GM10248 (cell line): ENCODE data around the gene PPP2R2B.

ENCODE experiments used
- CTCF ChIA-PET: fragments of 300-600 bp; sonication (Branson Sonifier 250); formaldehyde crosslinking; extraction: SDS; loops from one replicate; lab custom pipeline; 2021; ENCODE audit warnings: antibody characterized with exemption; lab: Yijun Ruan, JAX
- POLR2A ChIA-PET: fragments of 350-650 bp; sonication (Branson Sonifier 250); formaldehyde crosslinking; extraction: SDS; loops from one replicate; lab custom pipeline; 2020; ENCODE audit warnings: antibody characterized with exemption; lab: Yijun Ruan, JAX
- DNase-seq: peaks from one replicate; pipeline ENCODE4 v3.0.0; 2012; ENCODE audit errors: extremely low spot score
- TF ChIP-seq, protein P1 (sequence below): IDR thresholded peaks from 2 replicates; pipeline ENCODE4 v1.5.1; 2012; ENCODE audit warnings: mild to moderate bottlenecking, low read depth; ENCODE audit errors: extremely low read depth, missing control alignments, control extremely low read depth

PPP2R2B gene

DNA sequence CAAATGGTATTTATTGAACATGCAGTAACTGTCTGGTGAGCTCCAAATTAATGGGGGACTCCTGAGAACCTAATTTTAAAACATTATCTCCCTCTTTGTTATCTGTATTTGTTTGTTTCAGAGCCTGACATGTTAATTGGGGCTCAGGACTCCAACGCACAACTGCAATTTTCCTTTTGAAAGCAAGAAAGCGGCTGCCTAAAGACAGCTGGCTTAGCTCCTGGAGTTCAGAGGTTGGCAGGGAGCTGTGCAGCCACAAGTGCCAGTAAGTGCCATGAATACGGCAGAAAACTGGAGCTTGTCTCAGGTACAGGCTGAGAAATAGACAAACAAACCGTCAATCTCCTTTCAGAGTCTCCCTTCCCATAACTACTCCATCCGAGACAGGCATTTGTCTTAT, 80.9 kb downstream of the PPP2R2B start:
- no peak for DNase-seq
- CTCF ChIA-PET: interaction anchor here (1.2 to 3.3 kb wide), 4 partner anchors 9 to 49 kb away, joined by 3 to 14 read pairs (median 4); no protein-coding TSS in a partner anchor
- TF ChIP-seq, protein P1, sequence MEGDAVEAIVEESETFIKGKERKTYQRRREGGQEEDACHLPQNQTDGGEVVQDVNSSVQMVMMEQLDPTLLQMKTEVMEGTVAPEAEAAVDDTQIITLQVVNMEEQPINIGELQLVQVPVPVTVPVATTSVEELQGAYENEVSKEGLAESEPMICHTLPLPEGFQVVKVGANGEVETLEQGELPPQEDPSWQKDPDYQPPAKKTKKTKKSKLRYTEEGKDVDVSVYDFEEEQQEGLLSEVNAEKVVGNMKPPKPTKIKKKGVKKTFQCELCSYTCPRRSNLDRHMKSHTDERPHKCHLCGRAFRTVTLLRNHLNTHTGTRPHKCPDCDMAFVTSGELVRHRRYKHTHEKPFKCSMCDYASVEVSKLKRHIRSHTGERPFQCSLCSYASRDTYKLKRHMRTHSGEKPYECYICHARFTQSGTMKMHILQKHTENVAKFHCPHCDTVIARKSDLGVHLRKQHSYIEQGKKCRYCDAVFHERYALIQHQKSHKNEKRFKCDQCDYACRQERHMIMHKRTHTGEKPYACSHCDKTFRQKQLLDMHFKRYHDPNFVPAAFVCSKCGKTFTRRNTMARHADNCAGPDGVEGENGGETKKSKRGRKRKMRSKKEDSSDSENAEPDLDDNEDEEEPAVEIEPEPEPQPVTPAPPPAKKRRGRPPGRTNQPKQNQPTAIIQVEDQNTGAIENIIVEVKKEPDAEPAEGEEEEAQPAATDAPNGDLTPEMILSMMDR: no peak

DNA sequence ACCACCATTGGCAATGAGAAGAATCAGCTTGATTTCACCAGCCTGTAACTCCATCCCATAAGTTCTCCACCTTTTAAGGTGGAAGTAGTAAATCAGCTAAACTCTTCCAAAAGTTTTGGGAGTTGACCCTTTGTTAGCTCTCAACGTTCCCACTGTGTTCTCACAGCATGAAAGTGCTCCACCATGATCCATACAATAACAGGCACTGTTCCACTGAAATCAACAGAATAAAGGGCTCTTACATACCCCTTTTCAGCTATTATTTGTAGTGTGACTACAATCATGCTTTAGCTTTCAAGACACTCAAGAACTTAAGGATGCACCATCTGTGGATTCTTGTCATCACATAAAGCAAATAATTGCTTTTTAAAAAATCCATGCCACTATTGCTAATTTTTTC, 81.6 kb downstream of the PPP2R2B start:
- CTCF ChIA-PET: interaction anchor here (1.2 to 3.3 kb wide), 2 partner anchors 9 to 10 kb away, joined by 6 to 14 read pairs; no protein-coding TSS in a partner anchor
- POLR2A ChIA-PET: no interaction called here
- DNase-seq: no peak
- TF ChIP-seq, protein P1: no peak

More for the DNA sequence above, 80.9 kb downstream of the PPP2R2B start:
- POLR2A ChIA-PET: no interaction called here

DNA sequence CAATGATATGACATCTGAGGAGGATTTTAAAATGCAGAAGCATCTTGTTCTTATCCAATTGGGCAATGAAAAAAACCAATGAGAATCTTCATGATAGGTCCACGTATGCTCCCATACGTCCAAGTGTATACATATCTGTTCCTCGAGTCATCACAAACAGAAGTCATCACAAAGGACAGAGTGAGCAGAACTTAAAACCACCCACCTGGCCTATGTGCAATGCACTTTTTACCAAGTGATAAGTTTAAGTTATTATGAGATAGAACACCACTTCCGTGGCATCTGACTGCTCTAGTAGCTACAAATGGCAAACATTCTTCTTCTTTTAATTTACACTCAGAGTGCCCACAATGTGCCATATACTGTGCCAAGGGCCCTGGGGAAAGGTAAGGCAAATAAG, 82.4 kb downstream of the PPP2R2B start:
- CTCF ChIA-PET: interaction anchor here (3.3 kb wide), 1 partner anchor 10 kb away, joined by 14 read pairs; no protein-coding TSS in a partner anchor

DNA sequence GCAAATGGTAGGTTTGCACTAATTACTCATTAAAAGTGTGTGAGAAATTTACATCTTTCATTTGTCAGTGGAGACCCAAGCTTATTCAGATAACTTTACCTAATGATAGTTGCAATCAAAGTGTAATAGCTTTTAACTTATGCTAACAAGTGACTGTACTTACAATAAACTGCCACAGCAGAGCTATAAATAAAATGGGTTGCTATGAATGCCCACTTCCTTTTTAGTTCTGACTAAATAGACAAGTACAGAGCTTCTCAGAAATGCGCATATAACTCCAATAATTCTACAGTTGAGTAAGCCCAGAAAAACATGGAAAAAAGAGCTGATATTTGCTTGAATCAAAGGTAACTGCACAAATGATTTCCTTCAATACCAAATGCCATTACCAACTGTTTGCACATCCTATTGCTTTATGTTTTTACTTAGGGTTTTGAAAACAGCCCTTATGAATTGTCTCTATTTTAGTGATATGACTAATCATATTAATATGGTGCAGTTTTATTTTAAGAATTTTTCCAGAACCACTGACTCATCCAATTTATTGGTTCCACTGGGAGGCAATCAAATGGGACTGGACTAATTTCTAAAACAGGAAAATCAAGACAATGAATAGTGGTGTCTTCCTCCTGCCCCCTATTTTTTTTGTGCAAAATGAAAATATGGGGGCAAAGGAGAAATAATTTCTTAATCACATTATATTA, 84.1 kb downstream of the PPP2R2B start:
- no peak for DNase-seq
- POLR2A ChIA-PET: no interaction called here
- CTCF ChIA-PET: interaction anchor here (1.0 to 1.1 kb wide), 2 partner anchors 9 to 46 kb away, joined by 3 to 4 read pairs; no protein-coding TSS in a partner anchor

More for the DNA sequence above, 82.4 kb downstream of the PPP2R2B start:
- POLR2A ChIA-PET: no interaction called here
- no peak for DNase-seq
- TF ChIP-seq, protein P1: no peak

DNA sequence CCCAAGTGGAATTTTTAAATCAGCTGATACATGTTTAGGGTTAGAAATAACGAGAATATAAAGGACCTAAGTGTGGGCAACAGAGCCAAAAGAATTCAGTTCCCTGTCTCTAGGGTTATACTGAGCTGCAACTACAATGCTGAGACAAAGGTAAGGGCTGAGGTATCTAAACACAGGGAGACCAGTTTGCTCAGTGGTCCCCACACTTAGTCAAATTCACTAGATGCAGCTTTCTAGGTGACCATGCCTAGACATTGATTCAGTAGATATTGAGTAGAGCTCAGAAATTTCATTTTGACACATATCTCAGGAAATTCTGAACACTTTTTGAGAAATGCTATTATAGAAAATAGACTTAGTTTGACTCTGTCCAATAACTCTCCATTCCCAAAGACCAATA, 84.8 kb downstream of the PPP2R2B start:
- TF ChIP-seq, protein P1: no peak
- no peak for DNase-seq
- ChIA-PET POLR2A (no interaction called here), CTCF (interaction anchor here (1.0 to 1.1 kb wide), 2 partner anchors 9 to 47 kb away, joined by 3 to 4 read pairs; no protein-coding TSS in a partner anchor)

More for the DNA sequence above, 84.1 kb downstream of the PPP2R2B start:
- TF ChIP-seq, protein P1: no peak

DNA sequence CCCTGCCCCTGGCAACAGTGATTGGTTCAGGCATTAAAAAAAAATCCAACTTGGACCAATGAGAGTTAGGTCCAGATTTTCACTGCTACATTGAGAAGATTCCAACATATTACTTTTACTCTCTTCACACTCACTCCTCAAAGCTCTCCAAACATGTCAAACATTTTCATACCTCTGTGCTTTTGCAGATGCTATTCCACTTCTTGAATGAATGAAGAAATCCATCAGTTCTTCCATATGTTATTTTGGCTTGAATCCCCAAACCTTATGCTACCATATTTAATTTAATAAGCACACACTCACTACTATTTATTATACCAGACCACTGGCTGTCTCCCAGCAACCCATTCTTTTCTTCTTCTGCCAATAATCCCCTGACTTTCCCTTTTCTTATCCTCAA, 87.1 kb downstream of the PPP2R2B start:
- POLR2A ChIA-PET: no interaction called here
- DNase-seq: no peak
- TF ChIP-seq, protein P1: no peak
- CTCF ChIA-PET: interaction anchor here (1.3 kb wide), 1 partner anchor 9 kb away, joined by 5 read pairs; no protein-coding TSS in a partner anchor
